Motor neuron (in vitro differentiated cells): Measurements from ENCODE around the gene SRRM2. TPM values are rescaled to one million over a fixed set of nuclear protein-coding genes. Genes with fewer than 3 reads are reported as not detected.

ENCODE experiments used
- ATAC-seq, 8 experiments: fragments of 200-7000 bp; cut with Tn5 transposase; replicated peaks in 6 of 8; 2 replicates each; pipeline ENCODE4 v1.8.0; 2021; ENCODE audit warnings: mild to moderate bottlenecking in 8 of 8, moderate library complexity in 8 of 8
- H3K27ac ChIP-seq, 2 donors: fragments of 250-450 bp; sonication (Bioruptor Pico); 2 replicates each; pipeline ENCODE4 v1.9.0; 2021; ENCODE audit warnings: antibody characterized with exemption in 2 of 2, mild to moderate bottlenecking in 2 of 2, moderate library complexity in 1 of 2
- H3K4me1 ChIP-seq, 2 donors: fragments of 250-450 bp; sonication (Bioruptor Pico); replicated peaks in 1 of 2; 2 replicates each; pipeline ENCODE4 v1.6.1; 2021; ENCODE audit warnings: antibody characterized with exemption in 2 of 2, mild to moderate bottlenecking in 2 of 2, moderate library complexity in 1 of 2
- H3K4me3 ChIP-seq, 5 donors: fragments of 250-450 bp; sonication (Bioruptor Pico); 2 replicates each; pipeline ENCODE4 v1.9.0; 2021; ENCODE audit warnings: antibody characterized with exemption in 5 of 5, mild to moderate bottlenecking in 5 of 5, moderate library complexity in 4 of 5
- WGBS, 10 experiments: fragments of 450-650 bp; shearing (Covaris generic); methylation state at CpG; one replicate each; pipeline ENCODE4 v1.0.0; 2022; 5-methylcytosine and 5-hydroxymethylcytosine counted together
- in situ Hi-C, 9 experiments: fragments of 400-800 bp; cut with MboI; loops; one replicate each; pipeline ENCODE4 v1.15.0; 2021; ENCODE audit warnings: low sequenced_read_pairs in 9 of 9, low pct_unique_long_range_greater_than_20kb in 2 of 9; ENCODE audit not compliant: unreplicated experiment in 9 of 9
- total RNA-seq, 8 experiments: library from RNA; unstranded; fragments of 300-600 nt; gene quantifications; 2 replicates each; pipeline versions ENCODE4 v1.2.3 to v1.2.4, GENCODE V29; 2022

SRRM2 gene
- total RNA-seq, 8 experiments from 2014 or later, result 66.4 to 557 (median 130) TPM

GRCh38 chr16:2773188-2773968, 20.9 kb downstream of the SRRM2 start:
- Histone ChIP-seq H3K27ac (no peak overlapping the region), H3K4me3 (no peak overlapping the region), H3K4me1 (peaks cover 6 to 10% of the 10 kb centered on the region in 2 donors)
- ATAC-seq, result no peak
- in situ Hi-C loops, result no loop called here
- WGBS, 10 experiments, result 22 to 100% (median 80%) methylated on average over 1 to 9 of the region's 12 CpGs; no CpG with 5 or more reads in 2 of the 10 experiments

GRCh38 chr16:2774161-2774891, 21.9 kb downstream of the SRRM2 start:
- in situ Hi-C loops, result no loop called here
- H3K27ac ChIP-seq, result no peak overlapping the region
- WGBS, 10 experiments, result 67 to 90% (median 84%) methylated on average over 1 to 3 of the region's 7 CpGs; no CpG with 5 or more reads in 6 of the 10 experiments
- no peak overlapping the region for H3K4me3 ChIP-seq
- H3K4me1 ChIP-seq, result peaks cover 10 to 14% of the 10 kb centered on the region in 2 donors
- no peak for ATAC-seq

DNA sequence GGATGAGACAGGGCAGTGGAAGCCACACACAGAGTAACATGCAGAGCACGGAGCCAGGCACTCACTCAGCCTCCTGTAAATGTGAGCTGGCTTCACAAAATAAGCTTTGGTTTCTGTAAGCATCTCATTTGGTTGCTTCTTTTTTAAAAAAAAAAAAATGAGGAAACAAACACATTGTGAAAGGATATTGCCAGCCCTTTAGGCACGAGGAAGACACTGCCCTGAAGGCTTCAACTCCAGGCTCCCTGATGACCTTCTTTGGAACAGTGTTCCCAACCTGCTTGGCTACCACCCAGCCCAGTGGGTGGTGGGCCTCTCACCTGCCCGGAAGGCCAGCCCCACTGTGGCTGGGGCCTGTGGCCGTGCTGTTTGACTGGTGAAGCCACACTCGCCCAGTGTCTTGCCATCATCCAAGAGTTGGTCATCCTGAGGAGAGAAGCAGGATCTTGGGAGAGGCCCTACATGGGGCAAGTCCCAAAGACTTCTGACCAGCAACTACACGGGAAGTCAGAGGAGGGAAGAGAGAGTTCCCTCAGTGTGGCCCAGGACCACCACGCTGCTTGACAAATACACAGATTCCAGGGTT, 22.8 kb downstream of the SRRM2 start:
- 40 to 95% (median 88%) methylated on average over 1 to 5 of the region's 7 CpGs; no CpG with 5 or more reads in 3 of the 10 experiments for WGBS, 10 experiments

DNA sequence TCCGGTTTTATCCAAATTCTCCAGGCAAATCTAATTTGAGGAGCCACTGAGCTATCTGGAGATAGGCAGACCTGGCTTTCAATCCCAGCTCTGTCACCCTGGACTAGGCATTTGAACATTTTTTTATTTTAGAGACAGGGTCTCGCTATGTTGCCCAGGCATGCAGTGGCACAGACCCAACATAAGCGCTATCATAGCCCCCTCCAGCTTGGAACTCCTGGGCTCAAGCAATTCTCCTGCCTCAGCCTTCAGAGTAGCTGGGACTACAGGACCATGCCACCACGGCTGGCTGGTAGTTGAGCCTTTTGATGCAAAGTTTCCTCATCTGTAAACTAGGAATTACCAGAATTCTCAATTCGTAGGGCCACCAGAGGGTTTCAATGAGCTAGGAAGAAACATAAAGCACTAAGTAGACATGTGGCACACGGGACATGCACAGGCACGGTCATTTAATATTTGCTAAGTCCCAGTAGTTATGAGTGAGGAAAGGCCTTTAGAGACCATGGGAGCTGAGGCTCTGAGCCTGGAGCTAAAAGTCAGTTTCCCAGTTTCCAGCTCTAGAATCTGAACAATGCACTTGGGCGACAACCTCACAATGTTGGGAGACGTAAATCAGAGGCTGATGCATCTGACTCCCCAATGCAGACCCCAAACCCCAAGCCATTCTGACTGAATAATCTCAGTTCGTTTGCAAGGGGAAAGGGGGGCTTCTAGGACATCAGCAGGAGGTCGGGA, 23.5 kb downstream of the SRRM2 start:
- 20 to 100% (median 43%) methylated on average over 1 to 9 of the region's 11 CpGs; no CpG with 5 or more reads in 1 of the 10 experiments for WGBS, 10 experiments
- Histone ChIP-seq H3K4me1 (peaks cover 10 to 14% of the 10 kb centered on the region in 2 donors), H3K4me3 (peak overlapping the region; percentile 72 to 97 (median 93)), H3K27ac (peak overlapping the region; percentile 100)
- ATAC-seq, result no peak
- in situ Hi-C loops, result no loop called here

More for the DNA sequence above, 22.8 kb downstream of the SRRM2 start:
- ATAC-seq, result no peak
- H3K27ac ChIP-seq, result no peak overlapping the region
- H3K4me1 ChIP-seq, result peaks cover 10 to 14% of the 10 kb centered on the region in 2 donors
- in situ Hi-C loops, result no loop called here
- H3K4me3 ChIP-seq, result peak overlapping the region in 2 of 5 donors; percentile 93 to 94

DNA sequence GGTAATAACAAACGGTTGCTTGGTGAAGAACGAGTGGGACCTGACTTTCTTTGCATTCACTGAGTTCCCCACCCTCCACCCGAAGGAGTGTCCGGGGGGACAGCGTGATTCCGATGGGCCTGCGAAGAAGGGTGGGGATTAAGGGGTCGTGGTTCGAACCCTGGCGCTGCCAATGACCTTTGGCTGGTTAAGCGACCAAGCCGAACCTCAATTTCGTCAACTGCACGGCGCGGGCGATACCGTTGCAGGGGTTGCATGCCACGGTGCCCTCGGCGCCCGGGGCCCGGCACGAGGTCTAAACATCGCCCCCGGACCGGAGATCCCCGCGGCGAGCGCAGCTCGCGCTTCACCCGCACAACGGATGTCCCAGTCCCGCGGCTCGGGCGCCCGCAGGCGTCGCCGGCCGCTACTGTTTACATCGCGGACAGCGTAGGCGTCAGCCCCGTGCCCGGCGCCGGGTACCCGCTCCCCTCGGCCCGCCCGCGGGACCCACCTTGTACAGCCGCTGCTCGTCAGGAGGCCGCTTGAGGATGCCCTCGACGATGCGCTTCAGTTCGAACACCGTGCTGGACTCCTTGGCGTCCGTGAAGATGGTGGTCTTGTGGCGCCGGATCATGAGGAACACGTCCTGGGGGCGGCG, 24.2 kb downstream of the SRRM2 start:
- ATAC-seq, result peak; percentile 10 to 59 (median 52)
- WGBS, 10 experiments, result 0 to 7% (median 0%) methylated on average over 3 to 15 of the region's 72 CpGs; no CpG with 5 or more reads in 7 of the 10 experiments
- H3K4me1 ChIP-seq, result peaks cover 10 to 14% of the 10 kb centered on the region in 2 donors
- peak overlapping the region; percentile 100 for H3K27ac ChIP-seq
- in situ Hi-C loops, result no loop called here
- peak overlapping the region; percentile 72 to 97 (median 93) for H3K4me3 ChIP-seq

DNA sequence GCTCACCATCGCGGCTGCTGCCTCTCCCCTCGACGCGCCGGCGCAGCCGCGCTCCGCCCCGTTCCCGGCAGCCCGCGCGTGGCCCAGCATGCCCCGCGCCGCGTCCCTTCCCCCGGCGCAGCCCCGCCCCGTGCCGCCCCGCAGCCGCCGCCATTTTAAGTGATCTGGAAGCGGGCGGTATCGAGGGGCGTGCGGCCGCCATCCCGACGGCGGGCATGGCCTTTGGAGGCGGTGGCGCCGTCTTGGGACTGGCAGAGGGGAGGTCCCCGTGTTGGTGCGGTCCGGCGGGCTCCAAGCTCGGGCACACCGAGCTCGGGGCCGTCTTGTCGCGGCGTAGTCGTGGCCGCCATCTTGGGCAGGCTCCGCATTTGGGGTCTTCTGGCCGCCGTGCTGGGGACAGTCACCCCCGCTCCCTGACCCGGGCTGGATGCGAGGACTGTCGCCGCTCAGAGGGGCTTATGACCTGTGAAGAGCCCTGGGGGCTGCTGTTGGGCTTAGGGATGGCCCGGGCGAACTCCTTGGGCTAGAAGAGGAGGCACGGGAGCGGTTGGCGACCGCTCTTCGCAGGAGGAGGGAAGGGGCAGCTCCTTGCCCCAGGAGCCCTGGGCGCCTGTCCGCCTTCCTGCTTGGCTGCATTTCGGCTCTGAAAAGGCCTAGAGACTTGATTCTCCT, 24.9 kb downstream of the SRRM2 start, which contains the start of gene ELOB:
TSS of gene ELOB (minus strand) at position 50 of the 672 bp plus-strand sequence. CDS start at position 9, 41 bp downstream.
- Histone ChIP-seq H3K4me3 (peak within 1 kb of the TSS; percentile 72 to 97 (median 93)), H3K27ac (peak within 1 kb of the TSS; percentile 100), H3K4me1 (peaks cover 10 to 14% of the 10 kb centered on the region in 2 donors)
- 0 to 6% (median 3%) methylated on average over 2 to 11 of the region's 70 CpGs; no CpG with 5 or more reads in 3 of the 10 experiments for WGBS, 10 experiments
- ATAC-seq, result peak; percentile 70 to 90 (median 86)
- in situ Hi-C loops, result no loop called here

DNA sequence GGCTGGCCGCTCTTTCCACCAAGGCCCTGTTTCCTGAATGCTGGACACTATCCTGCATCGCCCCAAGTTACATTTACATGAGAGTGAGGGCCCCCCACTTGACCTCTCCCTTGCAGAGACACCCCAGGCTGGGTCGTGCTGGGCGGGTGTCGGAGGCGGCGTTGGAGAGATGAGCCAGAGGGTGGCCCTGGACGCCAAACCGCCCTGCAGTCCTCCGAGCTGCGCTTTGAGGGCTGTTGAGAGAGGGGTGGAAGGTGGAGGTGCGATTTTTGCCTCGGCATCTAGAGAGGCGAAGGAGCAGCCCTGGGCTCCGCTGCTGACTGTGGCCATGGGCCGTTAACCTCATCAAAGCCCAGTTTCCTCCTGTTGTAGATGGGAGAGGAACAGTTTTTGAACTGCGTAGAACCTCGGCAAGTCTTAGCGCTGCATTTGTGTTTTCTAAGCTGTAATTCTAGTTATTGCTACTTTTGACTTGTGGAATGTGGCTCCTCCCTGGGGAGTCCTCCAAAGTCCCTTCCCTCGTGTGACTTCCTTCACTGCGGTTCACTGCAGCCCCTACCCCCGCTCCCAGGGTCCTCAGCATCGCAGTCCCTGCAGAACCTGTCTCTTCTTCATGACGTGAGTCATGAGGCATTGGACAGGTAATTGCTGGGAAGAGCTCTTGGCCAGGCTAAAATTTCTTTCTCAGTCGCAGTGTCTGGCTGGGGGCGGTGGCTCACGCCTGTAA, 25.6 kb downstream of the SRRM2 start:
- Histone ChIP-seq H3K4me3 (peak overlapping the region; percentile 72 to 97 (median 93)), H3K4me1 (peaks cover 10 to 14% of the 10 kb centered on the region in 2 donors), H3K27ac (peak overlapping the region; percentile 100)
- 0 to 75% (median 12%) methylated on average over 1 to 17 of the region's 27 CpGs for WGBS, 10 experiments
- in situ Hi-C loops, result no loop called here
- peak; percentile 6 to 38 (median 18) for ATAC-seq

DNA sequence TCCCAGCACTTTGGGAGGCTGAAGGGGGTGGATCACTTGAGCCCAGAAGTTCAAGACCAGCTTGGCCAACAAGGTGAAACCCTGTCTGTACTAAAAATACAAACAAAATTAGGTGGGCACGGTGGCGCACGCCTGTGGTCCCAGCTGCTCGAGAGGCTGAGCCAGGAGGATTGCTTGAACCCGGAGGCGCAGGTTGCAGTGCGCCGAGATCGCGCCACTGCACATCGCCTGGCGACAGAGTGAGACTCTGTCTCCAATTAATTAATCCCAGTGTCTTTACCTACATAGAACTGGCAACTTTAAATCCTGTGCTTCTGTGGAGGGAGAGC, 26.2 kb downstream of the SRRM2 start:
- H3K27ac ChIP-seq, result peak overlapping the region in 1 of 2 donors; percentile 100
- H3K4me3 ChIP-seq, result peak overlapping the region; percentile 72 to 97 (median 93)
- in situ Hi-C loops, result no loop called here
- peaks cover 10 to 14% of the 10 kb centered on the region in 2 donors for H3K4me1 ChIP-seq
- no peak for ATAC-seq
- 96 to 100% (median 100%) methylated on average over 1 to 12 of the region's 12 CpGs; no CpG with 5 or more reads in 5 of the 10 experiments for WGBS, 10 experiments

DNA sequence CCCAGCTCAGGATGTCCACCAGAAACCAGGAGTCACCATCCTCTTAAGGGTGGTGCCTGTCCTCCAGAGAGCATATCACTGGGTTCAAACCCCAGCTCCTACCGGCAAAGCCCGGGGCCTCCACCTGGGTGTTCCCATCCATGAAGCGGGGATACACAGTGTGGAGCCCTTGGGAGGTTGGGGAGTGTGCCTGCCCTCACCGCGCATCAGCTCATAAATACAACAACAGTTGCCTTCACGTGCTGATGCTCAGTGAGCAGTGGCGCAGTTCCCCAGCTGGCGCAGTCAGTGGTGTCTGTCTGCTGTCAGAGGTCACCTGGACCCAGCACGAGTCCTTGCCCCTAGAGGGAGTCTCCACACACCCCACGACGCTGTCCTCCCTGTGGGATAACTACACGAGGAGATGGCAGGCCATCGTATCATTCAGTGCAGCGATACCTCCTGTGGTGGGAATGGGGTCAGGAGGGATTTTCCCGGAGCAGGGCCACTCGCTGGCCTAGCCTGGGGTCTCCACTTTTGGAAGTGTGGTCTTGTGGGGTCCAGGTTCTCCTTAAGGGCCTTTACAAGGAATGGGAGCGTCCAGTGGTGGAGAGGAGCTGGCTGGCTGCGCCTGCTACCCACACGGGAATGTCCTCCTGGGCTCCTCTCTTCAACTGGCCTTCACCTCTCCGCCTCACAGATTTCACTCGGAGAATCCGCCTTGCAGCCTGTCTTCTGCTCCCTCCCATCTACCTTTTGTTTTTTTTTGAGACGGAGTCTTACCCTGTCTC, 26.9 kb downstream of the SRRM2 start:
- Histone ChIP-seq H3K27ac (no peak overlapping the region), H3K4me1 (peaks cover 10 to 14% of the 10 kb centered on the region in 2 donors), H3K4me3 (no peak overlapping the region)
- in situ Hi-C loops, result no loop called here
- WGBS, 10 experiments, result 77 to 100% (median 96%) methylated on average over 1 to 8 of the region's 23 CpGs; no CpG with 5 or more reads in 2 of the 10 experiments
- no peak for ATAC-seq

DNA sequence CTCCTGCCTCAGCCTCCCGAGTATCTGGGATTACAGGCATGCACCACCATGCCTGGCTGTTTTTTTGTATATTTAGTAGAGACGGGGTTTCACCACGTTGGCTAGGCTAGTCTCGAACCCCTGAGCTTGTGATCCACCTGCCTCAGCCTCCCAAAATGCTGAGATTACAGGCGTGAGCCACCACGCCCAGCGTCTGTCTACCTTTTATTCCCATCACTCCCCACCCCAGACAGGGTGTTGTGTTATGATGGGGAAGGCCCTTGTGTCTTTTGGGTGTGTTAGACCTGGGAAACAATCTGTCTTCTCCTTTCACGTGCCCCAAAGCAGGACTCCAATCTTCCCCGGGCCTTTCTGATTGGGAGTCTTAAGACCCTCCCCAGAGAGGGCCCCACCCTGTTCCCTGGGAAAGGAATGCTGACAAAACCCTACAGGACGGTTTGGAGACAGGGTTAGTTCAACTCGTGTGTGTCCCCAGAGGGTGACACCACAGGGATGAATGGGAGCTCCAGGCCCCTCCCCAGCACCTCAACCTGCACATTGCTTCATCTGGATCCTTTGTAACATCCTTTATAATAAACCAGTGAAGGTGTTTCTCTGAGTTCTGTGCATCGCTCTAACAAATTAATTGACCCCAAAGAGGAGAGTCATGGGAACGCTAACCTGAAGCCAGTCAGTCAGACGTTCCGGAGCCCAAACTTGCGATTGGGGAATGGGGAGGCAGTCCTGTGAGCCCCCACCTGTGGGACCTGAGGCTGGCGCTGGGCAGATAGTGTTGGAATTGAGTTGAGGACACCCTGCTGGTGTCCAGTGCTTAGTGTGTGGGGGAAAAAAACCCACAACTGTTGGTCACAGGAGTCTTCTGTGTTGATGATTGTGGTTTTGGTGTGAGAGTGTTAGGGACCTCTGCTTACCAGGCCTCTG, 27.8 kb downstream of the SRRM2 start:
- Histone ChIP-seq H3K4me3 (no peak overlapping the region), H3K27ac (no peak overlapping the region), H3K4me1 (peaks cover 10 to 15% of the 10 kb centered on the region in 2 donors)
- ATAC-seq, result no peak
- WGBS, 10 experiments, result 10 to 92% (median 60%) methylated on average over 1 to 8 of the region's 17 CpGs; no CpG with 5 or more reads in 3 of the 10 experiments
- in situ Hi-C loops, result no loop called here
